ENCODE results near the gene COL4A6. TPM values are rescaled to one million over a fixed set of nuclear protein-coding genes. Genes with fewer than 3 reads are reported as not detected.
A peak's percentile ranks its signal among the peaks of the same experiment; 100 is the strongest.
"Not testable (repeated sequence)": the region's sequence is repeated elsewhere in the genome, so short reads cannot be mapped to it uniquely, and the experiment has no call there.

COL4A6 gene
- 7.4 TPM for total RNA-seq
- long read RNA-seq, partial matches to known transcripts: 2 of 4 reads
- long read RNA-seq, other reads (novel, unspliced or antisense): 2 of 4 reads

DNA sequence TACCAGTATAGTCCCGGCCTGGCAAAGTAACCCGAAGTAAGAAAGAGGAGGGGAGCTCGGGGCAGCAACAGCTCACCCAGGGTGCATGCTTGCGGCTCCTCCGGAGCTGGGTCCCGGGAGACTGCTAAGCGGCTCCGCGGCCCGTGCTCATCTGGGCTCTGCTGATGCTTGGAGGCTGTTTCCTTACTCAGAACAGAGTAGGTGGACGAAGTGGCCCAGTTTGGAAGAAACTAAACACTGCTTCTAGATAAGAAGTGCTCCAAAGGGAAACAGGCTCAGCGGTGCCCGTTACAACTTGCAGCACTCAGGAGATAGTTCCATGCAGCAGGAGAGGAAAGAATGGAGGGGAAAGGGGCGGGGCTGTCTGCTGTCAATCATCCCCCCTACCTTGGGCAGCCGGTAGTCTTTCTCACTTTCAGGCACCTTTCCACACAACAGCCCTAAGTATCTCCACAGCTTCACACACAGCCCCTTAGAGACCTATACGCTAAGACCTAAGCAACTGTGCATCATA, at the start of gene COL4A6:
TSS of gene COL4A6 (minus strand) at position 313 of the 514 bp plus-strand sequence. CDS start at position 87, 226 bp downstream.
- DNase-seq (peak; percentile 33), ATAC-seq (ENCODE audit: poor library complexity) (peak; percentile 47)
- intact Hi-C loops (cut with DNase I): no loop called here

GRCh38 chrX:108485960-108486359, 47.7 kb upstream of the COL4A6 start:
- no peak for DNase-seq
- no peak for ATAC-seq (ENCODE audit: poor library complexity)

DNA sequence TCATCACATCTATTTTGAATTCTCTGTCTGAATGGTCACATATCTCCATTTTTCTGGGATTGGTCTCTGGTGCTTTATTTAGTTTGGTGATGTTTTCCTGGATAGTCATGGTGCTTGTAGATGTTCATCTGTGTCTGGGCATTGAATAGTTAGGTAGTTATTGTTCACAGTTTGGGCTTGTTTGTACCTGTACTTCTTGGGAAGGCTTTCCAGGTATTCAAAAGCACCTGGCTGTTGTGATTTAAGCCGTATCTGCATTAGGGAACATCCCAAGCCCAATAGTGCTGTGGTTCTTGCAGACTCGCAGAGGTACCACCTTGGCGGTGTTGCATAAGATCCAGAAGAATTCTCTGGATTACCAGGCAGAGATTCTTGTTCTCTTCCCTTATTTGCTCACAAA, 46.0 kb upstream of the COL4A6 start:
- no peak for ATAC-seq (ENCODE audit: poor library complexity)
- no peak for DNase-seq
- intact Hi-C loops (cut with DNase I): no loop called here

More at GRCh38 chrX:108485960-108486359, 47.7 kb upstream of the COL4A6 start:
- intact Hi-C loops (cut with DNase I): no loop called here

DNA sequence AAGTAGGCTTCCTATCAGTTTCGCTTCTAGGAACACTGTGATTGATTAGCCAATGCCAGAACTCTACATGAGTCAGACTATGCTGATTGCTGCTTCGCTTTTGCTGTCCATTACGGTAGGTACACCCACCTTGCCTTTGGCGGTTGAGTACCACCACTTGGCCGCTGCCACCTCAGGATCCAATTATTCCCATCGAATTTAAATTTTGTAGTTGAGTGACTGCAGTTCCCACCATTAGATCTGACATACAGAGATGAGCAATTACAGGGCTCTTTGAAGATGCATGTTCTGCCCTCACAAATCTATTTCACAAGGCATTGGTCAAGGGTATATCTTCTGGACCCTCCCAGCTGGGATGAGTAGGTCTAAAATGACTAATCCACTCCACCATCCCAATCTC, 43.3 kb upstream of the COL4A6 start:
- ATAC-seq (ENCODE audit: poor library complexity); DNase-seq; intact Hi-C loops (cut with DNase I): not testable (repeated sequence)

GRCh38 chrX:108473979-108474378, 35.8 kb upstream of the COL4A6 start:
- no peak for ATAC-seq (ENCODE audit: poor library complexity)
- DNase-seq: no peak
- intact Hi-C loops (cut with DNase I): no loop called here

DNA sequence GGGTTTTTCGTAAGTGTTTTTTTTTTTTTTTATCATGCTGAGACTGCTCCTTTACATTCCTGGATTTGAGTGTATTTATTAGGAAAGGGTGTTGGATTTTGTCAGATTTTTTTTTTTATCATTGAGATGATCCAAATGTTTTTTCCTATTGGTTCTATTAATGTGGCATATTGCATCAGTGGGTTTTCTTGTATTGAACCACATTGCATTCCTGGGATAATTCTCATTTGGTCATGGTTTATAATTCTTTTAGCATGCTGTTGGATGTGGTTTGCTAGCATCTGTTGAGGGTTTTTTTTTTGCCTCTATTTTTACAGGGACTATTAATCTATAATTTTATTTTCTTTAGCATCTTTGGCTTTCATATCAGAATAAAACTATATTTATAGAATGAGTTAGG, 30.3 kb upstream of the COL4A6 start:
- no peak for DNase-seq
- no peak for ATAC-seq (ENCODE audit: poor library complexity)
- intact Hi-C loops (cut with DNase I): no loop called here

GRCh38 chrX:108464604-108465003, 26.4 kb upstream of the COL4A6 start:
- DNase-seq (no peak), ATAC-seq (ENCODE audit: poor library complexity) (no peak)
- intact Hi-C loops (cut with DNase I): no loop called here

DNA sequence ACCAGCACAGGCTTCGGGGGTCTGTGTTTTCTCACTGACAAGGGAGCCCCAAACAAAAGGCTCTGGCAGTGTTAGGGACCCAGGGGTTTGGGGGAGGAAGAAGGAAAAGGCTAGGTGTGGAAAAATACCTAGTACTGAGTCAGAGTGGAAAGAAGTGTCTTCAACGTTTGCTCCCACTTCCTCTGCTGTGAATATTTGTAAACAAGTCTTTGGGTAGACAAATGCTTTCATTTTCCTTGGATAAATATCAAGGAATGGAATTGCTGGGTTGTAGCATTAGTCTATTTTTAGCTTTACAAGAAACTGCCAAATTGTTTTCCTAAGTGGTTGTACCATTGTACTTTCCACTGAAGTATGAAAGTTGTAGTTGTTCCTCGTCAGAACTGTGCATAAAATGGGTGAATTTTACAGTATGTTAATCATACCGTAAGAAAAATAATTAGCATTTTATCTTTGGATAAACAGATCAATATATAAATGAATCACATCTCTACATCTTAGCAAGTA, 18.8 kb upstream of the COL4A6 start:
- peak; percentile 69 for ATAC-seq (ENCODE audit: poor library complexity)
- intact Hi-C loops (cut with DNase I): no loop called here
- no peak for DNase-seq

- intact Hi-C loops (cut with DNase I): no loop called here
- ATAC-seq (ENCODE audit: poor library complexity) (no peak), DNase-seq (no peak)
These were observed 15.6 kb upstream of the COL4A6 start for GRCh38 chrX:108453841-108454240.

DNA sequence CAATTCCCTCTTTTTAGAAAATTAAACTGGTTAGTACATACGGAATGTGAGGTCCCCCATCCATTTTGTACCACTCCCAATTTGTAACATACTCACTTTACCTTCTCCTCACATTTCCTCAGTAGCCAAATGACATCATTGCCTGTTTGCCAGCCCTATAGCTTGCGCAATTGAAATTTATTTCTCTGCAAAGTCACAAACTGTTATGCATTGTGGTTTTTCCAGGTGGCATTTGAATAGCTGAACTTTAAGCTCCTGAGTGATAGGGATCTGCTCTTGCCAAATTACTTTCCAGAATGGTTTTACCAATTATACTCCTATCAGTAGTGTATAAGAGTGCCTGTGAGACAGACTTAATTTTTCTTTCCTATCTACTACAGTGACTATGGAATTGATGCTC, 9.1 kb upstream of the COL4A6 start:
- no peak for DNase-seq
- ATAC-seq (ENCODE audit: poor library complexity): no peak
- intact Hi-C loops (cut with DNase I): no loop called here

GRCh38 chrX:108442901-108443464, 4.8 kb upstream of the COL4A6 start:
- intact Hi-C loops (cut with DNase I): no loop called here
- no peak for ATAC-seq (ENCODE audit: poor library complexity)
- no peak for DNase-seq

- DNase-seq: peak; percentile 40
- ATAC-seq (ENCODE audit: poor library complexity): peak; percentile 77
- intact Hi-C loops (cut with DNase I): no loop called here
These were observed 1.9 kb upstream of the COL4A6 start for GRCh38 chrX:108439961-108440696.

DNA sequence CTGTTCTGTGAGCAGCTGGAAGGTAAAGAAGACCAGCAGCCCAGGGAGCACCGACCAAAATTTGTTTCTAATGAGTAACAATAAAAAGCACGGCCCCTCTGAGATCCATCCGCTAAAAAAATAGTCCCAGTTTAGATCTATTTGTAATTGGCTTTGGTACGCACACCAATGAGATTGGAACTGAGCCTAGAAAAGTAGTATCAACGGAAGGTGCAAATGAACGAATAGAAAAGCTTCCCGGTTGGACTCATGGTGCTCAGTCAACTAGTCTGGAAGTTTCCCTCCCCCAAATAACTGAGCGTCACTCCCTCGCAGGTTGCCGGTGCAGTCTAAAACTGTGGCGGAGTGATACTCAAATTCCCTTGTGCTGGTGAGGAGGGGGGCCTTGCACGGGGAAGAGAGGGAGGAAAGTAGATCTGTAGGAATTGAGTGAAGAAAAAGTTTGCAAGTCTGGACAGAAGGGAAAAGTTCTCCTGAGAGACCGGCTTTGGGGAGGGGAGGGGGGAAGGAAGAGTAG, 1.3 kb upstream of the COL4A6 start, which contains the start of gene COL4A5:
TSS of gene COL4A5 (plus strand) at position 413 of the 517 bp plus-strand sequence. CDS start 288 bp downstream, outside the sequence.
- intact Hi-C loops (cut with DNase I): no loop called here
- DNase-seq: peak; percentile 35
- peak; percentile 94 for ATAC-seq (ENCODE audit: poor library complexity)

DNA sequence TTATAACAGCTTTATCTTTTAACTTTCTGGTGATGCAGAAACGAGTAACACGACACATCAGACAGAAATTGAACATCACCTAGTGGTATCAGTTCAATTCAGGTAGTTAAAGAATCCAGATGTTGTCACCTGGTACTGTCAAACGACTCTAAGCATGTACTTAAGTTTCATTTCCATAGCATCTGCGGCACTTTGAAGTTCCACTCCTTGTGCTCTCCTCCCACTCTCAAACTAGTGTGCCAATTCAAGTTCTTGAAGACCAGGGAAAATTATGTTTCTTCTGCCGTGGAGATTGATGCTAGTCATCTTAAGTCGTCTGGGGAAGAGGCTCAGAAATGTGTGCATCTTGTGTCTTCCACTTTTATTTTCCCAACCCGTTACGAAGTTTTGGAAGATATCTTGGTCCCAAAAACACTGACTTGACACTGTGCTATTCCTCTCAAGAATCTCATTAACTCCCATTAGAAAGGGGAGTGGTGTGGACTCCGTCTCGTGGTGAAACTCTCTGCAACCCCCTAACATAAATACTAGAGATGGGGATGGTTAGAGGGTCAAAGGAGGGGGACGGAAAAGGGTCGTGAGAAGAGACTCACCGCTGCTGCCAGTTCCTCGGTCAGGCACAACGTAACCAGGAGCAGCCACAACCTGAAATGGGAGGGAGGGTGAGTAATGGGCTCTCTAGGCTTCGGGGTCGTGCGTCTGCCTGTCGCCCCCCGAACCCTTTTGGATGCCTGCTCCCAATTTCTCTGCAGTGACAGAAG, 693 bp downstream of the COL4A6 start:
- intact Hi-C loops (cut with DNase I): no loop called here
- DNase-seq (no peak), ATAC-seq (ENCODE audit: poor library complexity) (no peak)

DNA sequence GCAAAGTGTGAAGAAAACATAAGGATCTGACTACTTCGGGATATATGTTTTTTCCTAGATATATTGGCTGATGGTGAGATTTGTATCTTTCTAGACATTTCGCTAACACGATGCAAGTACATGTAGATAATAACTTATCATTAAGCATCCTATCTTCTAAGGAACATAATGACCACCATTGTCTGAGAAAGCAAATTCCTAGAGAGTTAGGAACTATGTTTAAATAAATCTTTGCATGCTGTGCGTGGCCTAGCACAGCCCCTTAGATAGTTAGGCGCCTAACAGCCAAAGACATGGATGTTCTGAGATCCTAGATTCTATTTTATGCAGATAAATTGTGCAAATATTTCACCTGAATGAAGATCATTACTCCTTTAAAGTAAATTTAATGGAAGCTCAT, 3.0 kb downstream of the COL4A6 start:
- ATAC-seq (ENCODE audit: poor library complexity) (no peak), DNase-seq (no peak)
- intact Hi-C loops (cut with DNase I): no loop called here

- intact Hi-C loops (cut with DNase I): no loop called here
- DNase-seq: no peak
- no peak for ATAC-seq (ENCODE audit: poor library complexity)
These were observed 12.0 kb downstream of the COL4A6 start for GRCh38 chrX:108426262-108426661.

GRCh38 chrX:108420481-108420880, 17.7 kb downstream of the COL4A6 start:
- intact Hi-C loops (cut with DNase I): no loop called here
- DNase-seq: no peak
- no peak for ATAC-seq (ENCODE audit: poor library complexity)

GRCh38 chrX:108419401-108419800, 18.8 kb downstream of the COL4A6 start:
- ATAC-seq (ENCODE audit: poor library complexity): no peak
- no peak for DNase-seq
- intact Hi-C loops (cut with DNase I): no loop called here

GRCh38 chrX:108417257-108417656, 21.0 kb downstream of the COL4A6 start:
- intact Hi-C loops (cut with DNase I): no loop called here
- ATAC-seq (ENCODE audit: poor library complexity) (no peak), DNase-seq (no peak)

All from Right ventricle myocardium superior (tissue), 1 donor.